Subcutaneous abdominal adipose tissue (tissue), 5 donors: ENCODE results near the gene CPNE4.
A peak's percentile ranks its signal among the peaks of the same experiment; 100 is the strongest.
"Not testable (repeated sequence)": the region's sequence is repeated elsewhere in the genome, so short reads cannot be mapped to it uniquely, and the experiment has no call there.

Source experiments
- H3K27ac ChIP-seq: one replicate; pipeline ENCODE4 v1.7.0; 2013; ENCODE audit warnings: low read depth, mild to moderate bottlenecking, inconsistent platforms, low read length, moderate library complexity
- H3K27me3 ChIP-seq, 5 donors: one replicate each; pipeline ENCODE4 v1.7.0; 2013; ENCODE audit warnings: low read length in 5 of 5, inconsistent platforms in 1 of 5; ENCODE audit not compliant: control insufficient read depth in 5 of 5, insufficient read depth in 4 of 5
- H3K36me3 ChIP-seq, 5 donors: one replicate each; pipeline ENCODE4 v1.7.0; 2013; ENCODE audit warnings: low read length in 5 of 5; ENCODE audit not compliant: control insufficient read depth in 5 of 5, insufficient read depth in 5 of 5
- H3K4me1 ChIP-seq, 5 donors: one replicate each; pipeline ENCODE4 v1.7.0; 2013; ENCODE audit warnings: low read length in 5 of 5, mild to moderate bottlenecking in 3 of 5, moderate library complexity in 1 of 5; ENCODE audit not compliant: control insufficient read depth in 5 of 5, insufficient read depth in 5 of 5
- H3K4me3 ChIP-seq, 5 donors: one replicate each; pipeline ENCODE4 v1.7.0; 2013; ENCODE audit warnings: low read length in 5 of 5, low read depth in 1 of 5
- H3K9ac ChIP-seq, 5 donors: one replicate each; pipeline ENCODE4 v1.7.0; 2013; ENCODE audit warnings: low read length in 5 of 5, mild to moderate bottlenecking in 4 of 5, moderate library complexity in 3 of 5
- H3K9me3 ChIP-seq, 5 donors: one replicate each; pipeline ENCODE4 v1.7.0; 2013; ENCODE audit warnings: low read length in 5 of 5; ENCODE audit not compliant: control insufficient read depth in 5 of 5
- donor health status: healthy.
- donor health status: healthy.
- donor health status: healthy.
- donor health status: healthy.
- donor health status: healthy.

The CPNE4 gene

DNA sequence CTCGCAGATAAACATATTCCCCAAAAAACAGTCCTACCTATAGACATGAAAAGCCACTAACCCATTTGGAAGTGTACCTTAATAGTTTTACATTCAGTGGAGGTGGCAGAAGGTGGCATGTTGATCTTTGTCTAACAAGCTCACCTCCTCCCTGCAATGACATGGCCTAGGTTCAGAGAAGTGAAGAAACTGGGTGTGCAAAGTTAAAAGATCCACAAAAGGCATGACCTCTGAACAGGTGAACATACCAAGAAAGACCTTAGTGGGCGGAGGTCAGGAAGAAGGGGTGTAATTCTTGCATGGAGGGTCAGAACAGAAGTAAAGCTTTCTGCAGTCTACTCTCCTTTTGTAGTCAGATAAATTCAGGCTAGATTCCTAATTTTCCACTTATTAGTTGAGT, 532.9 kb downstream of the CPNE4 start:
- Histone ChIP-seq H3K9me3 (no peaks in the 10 kb centered on the region), H3K36me3 (peaks cover 18 to 32% (median 24%) of the 10 kb centered on the region in 5 donors), H3K9ac (peak overlapping the region; percentile 94 to 99 (median 96)), H3K4me1 (peaks cover 3 to 29% (median 19%) of the 10 kb centered on the region in 5 donors), H3K27ac (peak overlapping the region; percentile 62), H3K4me3 (peak overlapping the region; percentile 95 to 100 (median 99)), H3K27me3 (peaks cover 0 to under 1% (median 0%) of the 10 kb centered on the region in 5 donors)

DNA sequence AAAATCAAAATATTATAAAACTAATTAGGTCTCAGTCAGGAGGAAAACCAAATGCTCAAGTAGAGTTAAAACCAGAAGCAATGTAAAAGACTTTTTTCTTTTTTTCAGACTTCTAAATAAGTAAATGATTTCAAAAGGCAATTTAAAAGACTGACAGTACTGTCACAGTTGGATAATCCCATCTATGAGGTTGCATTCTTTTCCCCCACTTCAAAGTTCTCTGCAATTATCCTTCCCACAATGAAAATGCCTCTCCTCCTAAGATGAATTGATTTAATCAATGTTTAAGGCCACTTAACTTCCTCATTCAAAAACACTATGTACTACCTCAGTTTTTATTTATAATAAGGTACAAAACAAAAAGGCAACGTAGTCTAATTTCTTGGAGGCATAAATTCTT, 540.1 kb downstream of the CPNE4 start:
- H3K36me3 ChIP-seq, result peaks cover 49 to 64% (median 54%) of the 10 kb centered on the region in 5 donors
- no peaks in the 10 kb centered on the region for H3K4me1 ChIP-seq
- H3K27ac ChIP-seq, result no peak overlapping the region
- H3K9ac ChIP-seq, result no peak overlapping the region
- no peaks in the 10 kb centered on the region for H3K27me3 ChIP-seq
- H3K4me3 ChIP-seq, result no peak overlapping the region
- H3K9me3 ChIP-seq, result no peaks in the 10 kb centered on the region

DNA sequence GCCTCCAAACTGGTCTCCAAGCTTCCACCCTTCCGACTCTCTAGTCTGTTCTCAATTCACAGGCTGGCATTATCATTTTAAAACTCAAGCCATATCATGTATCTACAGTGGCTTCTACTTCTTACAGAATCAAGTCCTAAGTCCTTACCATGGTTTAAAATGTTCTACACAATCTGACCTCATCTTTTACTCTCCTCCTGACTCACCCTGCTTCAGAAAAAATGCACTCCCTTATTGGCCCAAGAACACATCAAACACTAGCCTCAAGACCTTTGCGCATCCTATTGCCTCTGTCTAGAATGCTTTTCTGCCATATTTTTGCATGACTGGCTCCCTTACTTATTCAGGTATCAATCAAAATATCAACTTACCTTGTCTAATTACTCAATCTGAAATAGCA, 543.0 kb downstream of the CPNE4 start:
- H3K4me3 ChIP-seq, result no peak overlapping the region
- H3K4me1 ChIP-seq, result no peaks in the 10 kb centered on the region
- H3K27ac ChIP-seq, result no peak overlapping the region
- H3K9ac ChIP-seq, result no peak overlapping the region
- peaks cover 40 to 55% (median 45%) of the 10 kb centered on the region in 5 donors for H3K36me3 ChIP-seq
- no peaks in the 10 kb centered on the region for H3K9me3 ChIP-seq
- H3K27me3 ChIP-seq, result no peaks in the 10 kb centered on the region

DNA sequence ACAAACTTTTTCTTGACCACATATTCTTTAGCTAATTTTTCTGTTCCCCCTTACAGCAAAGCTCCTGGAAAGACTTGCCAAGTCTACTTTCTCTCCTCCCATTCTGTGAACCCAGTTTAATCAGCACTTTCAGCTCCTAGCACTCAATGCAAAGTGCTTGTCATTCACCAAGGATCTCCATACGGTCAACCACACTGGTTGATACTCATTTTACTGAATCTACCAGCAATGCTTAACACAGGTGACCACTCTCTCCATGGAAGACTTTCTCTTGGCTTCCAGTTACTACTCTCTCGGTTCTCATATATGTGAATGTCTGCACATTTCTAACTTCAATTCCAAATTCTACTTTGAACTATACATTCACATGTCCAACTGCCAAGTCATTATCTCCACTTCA, 543.7 kb downstream of the CPNE4 start:
- H3K4me1 ChIP-seq, result no peaks in the 10 kb centered on the region
- H3K27me3 ChIP-seq, result no peaks in the 10 kb centered on the region
- H3K36me3 ChIP-seq, result peaks cover 37 to 51% (median 40%) of the 10 kb centered on the region in 5 donors
- H3K9me3 ChIP-seq, result no peaks in the 10 kb centered on the region
- H3K27ac ChIP-seq, result no peak overlapping the region
- H3K4me3 ChIP-seq, result no peak overlapping the region
- no peak overlapping the region for H3K9ac ChIP-seq

DNA sequence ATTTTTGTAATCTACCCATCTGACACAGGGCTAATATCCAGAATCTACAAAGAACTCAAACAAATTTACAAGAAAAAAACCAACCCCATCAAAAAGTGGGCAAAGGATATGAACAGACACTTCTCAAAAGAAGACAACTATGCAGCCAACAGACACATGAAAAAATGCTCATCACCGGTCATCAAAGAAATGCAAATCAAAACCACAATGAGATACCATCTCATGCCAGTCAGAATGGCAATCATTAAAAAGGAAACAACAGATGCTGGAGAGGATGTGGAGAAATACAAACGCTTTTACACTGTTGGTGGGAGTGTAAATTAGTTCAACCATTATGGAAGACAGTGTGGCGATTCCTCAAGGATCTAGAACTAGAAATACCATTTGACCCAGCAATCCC, 548.3 kb downstream of the CPNE4 start:
- not testable (repeated sequence) for H3K4me1 ChIP-seq, H3K9me3 ChIP-seq, H3K27me3 ChIP-seq, H3K27ac ChIP-seq, H3K9ac ChIP-seq, H3K4me3 ChIP-seq
- H3K36me3 ChIP-seq, result peaks cover 26 to 42% (median 34%) of the 10 kb centered on the region in 5 donors

DNA sequence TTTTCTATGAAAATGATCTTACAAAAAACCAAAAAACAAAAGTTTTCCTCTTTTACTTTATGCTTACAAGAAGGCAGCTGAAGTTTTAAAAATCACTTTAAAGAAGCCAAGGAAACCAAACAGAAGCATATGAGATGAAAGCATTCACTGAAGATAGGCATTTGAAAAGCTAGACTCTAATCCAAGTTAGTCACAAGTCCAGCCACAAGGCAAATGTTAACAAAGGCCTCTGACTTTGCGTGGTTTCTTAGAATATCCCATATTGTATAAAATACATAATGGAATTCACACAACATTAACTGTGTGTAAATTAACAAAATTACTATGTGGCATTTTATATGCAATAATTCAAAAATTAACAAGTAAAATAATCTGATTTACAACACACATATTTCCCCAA, 549.7 kb downstream of the CPNE4 start:
- Histone ChIP-seq H3K27me3 (no peaks in the 10 kb centered on the region), H3K9me3 (no peaks in the 10 kb centered on the region), H3K27ac (no peak overlapping the region), H3K4me1 (peaks cover 0 to 3% (median 0%) of the 10 kb centered on the region in 5 donors), H3K9ac (no peak overlapping the region), H3K4me3 (no peak overlapping the region), H3K36me3 (peaks cover 25 to 37% (median 30%) of the 10 kb centered on the region in 5 donors)

DNA sequence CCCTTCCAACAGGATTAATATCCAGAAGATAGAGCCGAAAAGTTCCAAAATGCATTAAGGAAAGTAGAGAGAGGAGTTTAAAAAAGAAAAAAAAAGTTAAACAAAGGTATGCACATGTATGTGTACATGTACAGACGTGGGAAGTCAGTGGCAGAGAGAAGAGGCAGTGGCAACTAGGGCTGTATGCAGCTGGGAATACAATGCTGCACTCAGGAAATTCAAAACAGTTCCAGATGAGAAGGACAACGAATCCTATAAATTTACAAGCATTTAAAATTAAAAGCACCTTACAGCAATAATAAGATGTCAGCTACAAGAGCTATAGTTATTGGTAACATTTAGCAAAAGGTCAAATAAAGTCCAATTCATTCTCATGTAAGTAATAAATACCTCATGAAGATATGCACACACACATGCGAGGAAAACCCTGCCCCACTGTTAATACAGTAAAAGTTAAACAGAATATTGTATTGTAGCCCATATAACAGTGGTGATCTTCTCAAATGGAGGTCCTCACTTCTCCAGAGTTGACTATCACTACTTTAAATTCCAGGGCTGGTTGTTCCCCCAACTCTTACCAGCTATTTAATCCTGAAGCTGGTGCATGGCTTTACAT, 550.2 kb downstream of the CPNE4 start:
- peaks cover 25 to 35% (median 30%) of the 10 kb centered on the region in 5 donors for H3K36me3 ChIP-seq
- no peaks in the 10 kb centered on the region for H3K27me3 ChIP-seq
- H3K9ac ChIP-seq, result no peak overlapping the region
- no peak overlapping the region for H3K4me3 ChIP-seq
- H3K27ac ChIP-seq, result no peak overlapping the region
- H3K9me3 ChIP-seq, result no peaks in the 10 kb centered on the region
- H3K4me1 ChIP-seq, result peaks cover 0 to 3% (median 0%) of the 10 kb centered on the region in 5 donors
